ENCODE results near the gene SDK1.
A peak's percentile ranks its signal among the peaks of the same experiment; 100 is the strongest.

The SDK1 gene

DNA sequence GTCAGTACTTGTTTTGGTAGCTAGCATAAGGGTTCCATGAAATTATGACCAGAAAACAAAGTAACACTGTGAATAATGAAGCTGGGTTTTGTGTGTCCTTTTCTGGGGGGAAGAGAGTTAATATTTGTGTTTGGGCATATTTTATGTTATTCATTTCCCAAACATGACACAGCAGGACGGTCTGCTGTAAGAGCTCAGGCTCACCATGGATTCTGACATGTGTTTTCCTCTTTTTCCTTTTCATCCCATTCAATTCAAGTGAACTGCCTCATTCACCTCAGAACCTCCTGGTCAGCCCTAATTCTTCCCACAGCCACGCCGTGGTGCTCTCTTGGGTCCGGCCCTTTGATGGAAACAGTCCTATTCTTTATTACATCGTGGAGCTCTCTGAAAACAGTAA, 685.9 kb downstream of the SDK1 start:
- Histone ChIP-seq H3K36me3 (replicated peaks in 1 of 2; ENCODE audit: control insufficient read depth in 2 of 2, insufficient read depth in 2 of 2, low read length in 2 of 2) (peaks cover 0 to 4% of the 10 kb centered on the region in 2 donors), H4K91ac (ENCODE audit: low read depth, low read length, poor library complexity) (no peak overlapping the region), H2BK120ac (ENCODE audit: low read depth, low read length) (no peak overlapping the region), H3K18ac (ENCODE audit: low read length) (no peak overlapping the region), H3K9ac (ENCODE audit: low read depth, low read length, poor library complexity) (no peak overlapping the region), H3K27me3 (ENCODE audit: control insufficient read depth in 3 of 3, insufficient read depth in 3 of 3, low read depth in 1 of 3, low read length in 3 of 3) (no peaks in the 10 kb centered on the region), H3K27ac (replicated peaks; ENCODE audit: low read length) (no peak overlapping the region), H3K4me2 (ENCODE audit: insufficient read depth, low read length, poor library complexity, severe bottlenecking) (no peak overlapping the region), H3K79me1 (ENCODE audit: low read depth, low read length) (no peaks in the 10 kb centered on the region), H3K23ac (ENCODE audit: low read depth, low read length, poor library complexity) (no peak overlapping the region), H4K8ac (ENCODE audit: low read depth, low read length) (no peak overlapping the region), H2BK5ac (ENCODE audit: low read length) (no peak overlapping the region), H3K4me1 (ENCODE audit: control insufficient read depth in 2 of 2, insufficient read depth in 1 of 2, low read depth in 1 of 2, low read length in 2 of 2) (peaks cover 2 to 4% of the 10 kb centered on the region in 2 donors), H2BK15ac (ENCODE audit: low read length) (no peak overlapping the region), H3K9me3 (replicated peaks in 1 of 2; ENCODE audit: control insufficient read depth in 2 of 2, insufficient read depth in 1 of 2, low read depth in 1 of 2, low read length in 2 of 2) (peaks cover 0 to 3% of the 10 kb centered on the region in 2 donors), H2AK5ac (ENCODE audit: low read depth, low read length) (no peak overlapping the region), H2BK12ac (ENCODE audit: low read length) (no peak overlapping the region), H3K14ac (ENCODE audit: low read length) (no peak overlapping the region), H2AFZ (ENCODE audit: low read length) (no peak overlapping the region), H3K4ac (ENCODE audit: low read length) (no peak overlapping the region), H3K4me3 (ENCODE audit: low read length in 2 of 2) (no peak overlapping the region)
- no CpG with 5 or more reads among the region's 5 CpGs for WGBS, 2 donors (ENCODE audit: extremely low coverage in 2 of 2, insufficient read length in 2 of 2, insufficient replicate concordance in 1 of 2)
- DNase-seq (ENCODE audit: low spot score) = no peak

DNA sequence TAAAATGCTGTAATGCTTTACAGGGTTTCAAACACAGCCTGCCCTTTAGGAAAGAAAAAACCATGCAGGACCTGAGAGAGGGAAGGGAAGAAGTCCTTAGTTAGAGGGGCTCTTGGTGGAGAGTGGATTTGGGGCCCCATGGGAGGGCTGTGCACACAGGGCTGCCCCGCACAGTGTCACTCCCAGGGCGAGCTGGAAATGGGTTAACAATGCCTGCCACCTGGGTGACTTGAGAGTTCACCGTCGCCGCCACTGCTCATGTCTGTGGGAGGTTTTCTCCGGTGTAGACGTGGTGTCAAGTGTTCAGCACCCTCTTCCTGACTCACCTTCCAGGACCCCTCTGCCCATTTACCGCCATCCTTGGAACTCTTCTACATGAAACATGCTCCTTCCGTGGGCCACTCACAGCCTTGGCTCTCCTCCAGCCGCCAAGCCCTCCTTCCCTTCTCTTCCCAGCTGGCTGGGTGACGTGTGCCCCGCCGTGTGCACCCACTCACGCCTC, 686.4 kb downstream of the SDK1 start:
- Histone ChIP-seq H2AK5ac (ENCODE audit: low read depth, low read length) (no peak overlapping the region), H3K4me1 (ENCODE audit: control insufficient read depth in 2 of 2, insufficient read depth in 1 of 2, low read depth in 1 of 2, low read length in 2 of 2) (peaks cover 2 to 4% of the 10 kb centered on the region in 2 donors), H3K23ac (ENCODE audit: low read depth, low read length, poor library complexity) (no peak overlapping the region), H2BK15ac (ENCODE audit: low read length) (no peak overlapping the region), H2AFZ (ENCODE audit: low read length) (no peak overlapping the region), H3K4me2 (ENCODE audit: insufficient read depth, low read length, poor library complexity, severe bottlenecking) (no peak overlapping the region), H3K27ac (replicated peaks; ENCODE audit: low read length) (no peak overlapping the region), H2BK12ac (ENCODE audit: low read length) (no peak overlapping the region), H2BK5ac (ENCODE audit: low read length) (no peak overlapping the region), H3K4ac (ENCODE audit: low read length) (no peak overlapping the region), H3K36me3 (replicated peaks in 1 of 2; ENCODE audit: control insufficient read depth in 2 of 2, insufficient read depth in 2 of 2, low read length in 2 of 2) (peaks cover 0 to 4% of the 10 kb centered on the region in 2 donors), H4K8ac (ENCODE audit: low read depth, low read length) (no peak overlapping the region), H3K9ac (ENCODE audit: low read depth, low read length, poor library complexity) (no peak overlapping the region), H2BK120ac (ENCODE audit: low read depth, low read length) (no peak overlapping the region), H4K91ac (ENCODE audit: low read depth, low read length, poor library complexity) (no peak overlapping the region), H3K18ac (ENCODE audit: low read length) (no peak overlapping the region), H3K27me3 (ENCODE audit: control insufficient read depth in 3 of 3, insufficient read depth in 3 of 3, low read depth in 1 of 3, low read length in 3 of 3) (no peaks in the 10 kb centered on the region), H3K79me1 (ENCODE audit: low read depth, low read length) (no peaks in the 10 kb centered on the region), H3K4me3 (ENCODE audit: low read length in 2 of 2) (no peak overlapping the region), H3K14ac (ENCODE audit: low read length) (no peak overlapping the region), H3K9me3 (replicated peaks in 1 of 2; ENCODE audit: control insufficient read depth in 2 of 2, insufficient read depth in 1 of 2, low read depth in 1 of 2, low read length in 2 of 2) (no peaks in the 10 kb centered on the region)
- no CpG with 5 or more reads among the region's 14 CpGs for WGBS, 2 donors (ENCODE audit: extremely low coverage in 2 of 2, insufficient read length in 2 of 2, insufficient replicate concordance in 1 of 2)
- DNase-seq (ENCODE audit: low spot score) = no peak

DNA sequence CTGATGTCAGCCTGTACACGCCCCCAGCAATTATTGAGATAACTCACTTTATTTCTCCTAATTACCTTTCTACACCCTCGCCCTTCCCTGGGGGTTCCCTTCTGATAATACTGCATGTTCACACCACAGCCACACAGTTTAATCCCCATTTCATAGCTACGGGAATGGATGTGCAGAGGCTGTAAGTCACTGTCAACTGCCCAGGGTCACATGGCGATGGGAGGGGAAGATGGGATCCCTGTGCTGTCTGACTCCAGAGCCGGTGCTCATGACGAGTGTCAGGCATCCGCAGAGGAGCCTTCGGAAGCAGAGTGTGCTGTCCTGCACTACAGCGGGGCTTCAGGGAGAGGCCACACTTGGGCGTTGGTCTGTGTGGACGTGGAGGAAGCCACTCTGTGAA, 688.7 kb downstream of the SDK1 start:
- Histone ChIP-seq H3K4me1 (ENCODE audit: control insufficient read depth in 2 of 2, insufficient read depth in 1 of 2, low read depth in 1 of 2, low read length in 2 of 2) (peaks cover 2 to 4% of the 10 kb centered on the region in 2 donors), H3K9ac (ENCODE audit: low read depth, low read length, poor library complexity) (no peak overlapping the region), H2BK120ac (ENCODE audit: low read depth, low read length) (no peak overlapping the region), H3K4me3 (ENCODE audit: low read length in 2 of 2) (no peak overlapping the region), H2BK15ac (ENCODE audit: low read length) (no peak overlapping the region), H2AFZ (ENCODE audit: low read length) (no peak overlapping the region), H3K23ac (ENCODE audit: low read depth, low read length, poor library complexity) (peak overlapping the region; percentile 25), H2BK5ac (ENCODE audit: low read length) (no peak overlapping the region), H3K9me3 (replicated peaks in 1 of 2; ENCODE audit: control insufficient read depth in 2 of 2, insufficient read depth in 1 of 2, low read depth in 1 of 2, low read length in 2 of 2) (no peaks in the 10 kb centered on the region), H3K79me1 (ENCODE audit: low read depth, low read length) (no peaks in the 10 kb centered on the region), H4K91ac (ENCODE audit: low read depth, low read length, poor library complexity) (no peak overlapping the region), H3K14ac (ENCODE audit: low read length) (no peak overlapping the region), H3K4me2 (ENCODE audit: insufficient read depth, low read length, poor library complexity, severe bottlenecking) (no peak overlapping the region), H4K8ac (ENCODE audit: low read depth, low read length) (no peak overlapping the region), H2BK12ac (ENCODE audit: low read length) (no peak overlapping the region), H3K27me3 (ENCODE audit: control insufficient read depth in 3 of 3, insufficient read depth in 3 of 3, low read depth in 1 of 3, low read length in 3 of 3) (no peaks in the 10 kb centered on the region), H3K27ac (replicated peaks; ENCODE audit: low read length) (no peak overlapping the region), H3K36me3 (replicated peaks in 1 of 2; ENCODE audit: control insufficient read depth in 2 of 2, insufficient read depth in 2 of 2, low read length in 2 of 2) (peaks cover 0 to 4% of the 10 kb centered on the region in 2 donors), H2AK5ac (ENCODE audit: low read depth, low read length) (peak overlapping the region; percentile 8), H3K18ac (ENCODE audit: low read length) (peak overlapping the region; percentile 19), H3K4ac (ENCODE audit: low read length) (no peak overlapping the region)
- no peak for DNase-seq (ENCODE audit: low spot score)
- no CpG with 5 or more reads among the region's 11 CpGs for WGBS, 2 donors (ENCODE audit: extremely low coverage in 2 of 2, insufficient read length in 2 of 2, insufficient replicate concordance in 1 of 2)

DNA sequence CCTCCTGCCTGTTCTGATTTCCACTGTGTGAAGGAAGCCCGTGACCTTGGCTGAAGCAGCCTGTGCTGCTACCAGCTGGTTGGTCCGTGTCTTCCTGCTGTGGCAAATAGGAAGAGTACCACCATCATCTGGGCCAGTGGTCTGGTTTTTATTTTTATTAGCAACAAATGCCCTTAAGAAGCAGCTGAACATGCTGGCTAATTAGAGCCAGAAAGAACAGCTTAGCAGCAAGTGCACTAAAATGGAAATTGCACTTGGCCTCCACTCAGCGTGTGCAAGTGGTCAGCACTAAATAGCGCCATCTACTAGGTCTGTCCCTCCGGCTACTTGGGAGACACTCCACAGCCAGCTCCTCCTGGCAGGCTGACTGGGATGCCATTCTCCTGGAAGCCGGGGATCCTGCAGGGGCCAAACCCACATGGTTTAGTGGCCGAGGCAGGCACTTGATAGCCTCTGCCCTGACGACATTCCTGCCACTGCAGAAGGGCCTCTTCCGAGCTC, 690.7 kb downstream of the SDK1 start:
- no peak overlapping the region for H2AFZ ChIP-seq (ENCODE audit: low read length)
- H3K36me3 ChIP-seq (replicated peaks in 1 of 2; ENCODE audit: control insufficient read depth in 2 of 2, insufficient read depth in 2 of 2, low read length in 2 of 2) = peaks cover 0 to 4% of the 10 kb centered on the region in 2 donors
- no peak overlapping the region for H3K14ac ChIP-seq (ENCODE audit: low read length)
- WGBS, 2 donors (ENCODE audit: extremely low coverage in 2 of 2, insufficient read length in 2 of 2, insufficient replicate concordance in 1 of 2) = no CpG with 5 or more reads among the region's 9 CpGs
- H2BK15ac ChIP-seq (ENCODE audit: low read length) = no peak overlapping the region
- H2BK5ac ChIP-seq (ENCODE audit: low read length) = no peak overlapping the region
- H4K8ac ChIP-seq (ENCODE audit: low read depth, low read length) = no peak overlapping the region
- DNase-seq (ENCODE audit: low spot score) = no peak
- H3K23ac ChIP-seq (ENCODE audit: low read depth, low read length, poor library complexity) = no peak overlapping the region
- H2BK12ac ChIP-seq (ENCODE audit: low read length) = no peak overlapping the region
- H3K4ac ChIP-seq (ENCODE audit: low read length) = no peak overlapping the region
- no peak overlapping the region for H3K27ac ChIP-seq (replicated peaks; ENCODE audit: low read length)
- no peak overlapping the region for H2BK120ac ChIP-seq (ENCODE audit: low read depth, low read length)
- no peaks in the 10 kb centered on the region for H3K79me1 ChIP-seq (ENCODE audit: low read depth, low read length)
- no peak overlapping the region for H3K9ac ChIP-seq (ENCODE audit: low read depth, low read length, poor library complexity)
- no peaks in the 10 kb centered on the region for H3K27me3 ChIP-seq (ENCODE audit: control insufficient read depth in 3 of 3, insufficient read depth in 3 of 3, low read depth in 1 of 3, low read length in 3 of 3)
- H3K4me2 ChIP-seq (ENCODE audit: insufficient read depth, low read length, poor library complexity, severe bottlenecking) = no peak overlapping the region
- no peak overlapping the region for H3K18ac ChIP-seq (ENCODE audit: low read length)
- H4K91ac ChIP-seq (ENCODE audit: low read depth, low read length, poor library complexity) = no peak overlapping the region
- H2AK5ac ChIP-seq (ENCODE audit: low read depth, low read length) = no peak overlapping the region
- no peak overlapping the region for H3K4me3 ChIP-seq (ENCODE audit: low read length in 2 of 2)
- H3K9me3 ChIP-seq (replicated peaks in 1 of 2; ENCODE audit: control insufficient read depth in 2 of 2, insufficient read depth in 1 of 2, low read depth in 1 of 2, low read length in 2 of 2) = no peaks in the 10 kb centered on the region
- peaks cover 2 to 4% of the 10 kb centered on the region in 2 donors for H3K4me1 ChIP-seq (ENCODE audit: control insufficient read depth in 2 of 2, insufficient read depth in 1 of 2, low read depth in 1 of 2, low read length in 2 of 2)
